IMR-90 (cell line): ENCODE measurements around the gene SEMA3C.

Source experiments
- BHLHE40 ChIP-seq: fragments of 150-350 bp; IDR thresholded peaks from 2 replicates; pipeline ENCODE4 v1.6.1; 2016; ENCODE audit warnings: mild to moderate bottlenecking, low read depth, low read length
- CEBPB ChIP-seq: IDR thresholded peaks from 2 replicates; pipeline ENCODE4 v1.6.1; 2012; ENCODE audit warnings: low read depth, low read length, improper control_type of control experiment
- CHD1 ChIP-seq: IDR thresholded peaks from 2 replicates; pipeline ENCODE4 v1.6.1; 2012; ENCODE audit warnings: low read depth, low read length, improper control_type of control experiment
- CTCF ChIP-seq: conservative IDR thresholded peaks from 2 replicates; pipeline ENCODE4 v1.5.1; 2012; ENCODE audit warnings: mild to moderate bottlenecking, low read depth, low read length, improper control_type of control experiment
- FOS ChIP-seq: fragments of 150-350 bp; IDR thresholded peaks from 2 replicates; pipeline ENCODE4 v1.6.1; 2016; ENCODE audit warnings: low read depth, low read length
- MAFK ChIP-seq: IDR thresholded peaks from 2 replicates; pipeline ENCODE4 v1.6.1; 2012; ENCODE audit warnings: low read depth, low read length, improper control_type of control experiment
- MAZ ChIP-seq: IDR thresholded peaks from 2 replicates; pipeline ENCODE4 v1.6.1; 2012; ENCODE audit warnings: low read depth, mild to moderate bottlenecking, low read length, improper control_type of control experiment, moderate library complexity, borderline replicate concordance
- POLR2A ChIP-seq: IDR thresholded peaks from 2 replicates; pipeline ENCODE4 v1.6.1; 2012; ENCODE audit warnings: mild to moderate bottlenecking, low read depth, low read length
- RAD21 ChIP-seq: IDR thresholded peaks from 2 replicates; pipeline ENCODE4 v1.6.1; 2012; ENCODE audit warnings: low read length, improper control_type of control experiment
- RCOR1 ChIP-seq: IDR thresholded peaks from 2 replicates; pipeline ENCODE4 v1.6.1; 2012; ENCODE audit warnings: mild to moderate bottlenecking, low read length, improper control_type of control experiment; ENCODE audit not compliant: insufficient replicate concordance
- RFX5 ChIP-seq: IDR thresholded peaks from 2 replicates; pipeline ENCODE4 v1.8.0; 2012; ENCODE audit warnings: low read depth, mild to moderate bottlenecking, low read length, moderate library complexity
- SMC3 ChIP-seq: fragments of 150-350 bp; IDR thresholded peaks from 2 replicates; pipeline ENCODE4 v1.6.1; 2016; ENCODE audit warnings: low read depth, mild to moderate bottlenecking, antibody characterized with exemption, low read length, moderate library complexity
- USF2 ChIP-seq: fragments of 150-350 bp; IDR thresholded peaks from 2 replicates; pipeline ENCODE4 v1.6.1; 2017; ENCODE audit warnings: mild to moderate bottlenecking, antibody characterized with exemption, low read length, low read depth

- TF ChIP-seq CTCF (no peak), POLR2A (no peak), BHLHE40 (no peak), MAFK (no peak), USF2 (no peak), RFX5 (no peak), CEBPB (no peak), FOS (no peak), CHD1 (no peak), SMC3 (no peak), RAD21 (no peak), MAZ (no peak), RCOR1 (no peak)
These were observed 48.0 kb downstream of the SEMA3C start for GRCh38 chr7:80870813-80871212.
